ENCODE results near the gene CREB3.

The CREB3 gene

GRCh38 chr9:35711501-35712428, 20.7 kb upstream of the CREB3 start:
- DNase-seq = no peak
- Mint-ChIP-seq H3K4me3 (no peak overlapping the region), H3K4me1 (peaks cover 9 to 28% of the 10 kb centered on the region in 2 donors), H3K36me3 (peaks cover 79 to 85% of the 10 kb centered on the region in 2 donors), H3K9me3 (no peaks in the 10 kb centered on the region), H3K27me3 (no peaks in the 10 kb centered on the region), H3K27ac (peak overlapping the region; percentile 42)
- peak; percentile 41 to 56 for ATAC-seq (replicated peaks)

DNA sequence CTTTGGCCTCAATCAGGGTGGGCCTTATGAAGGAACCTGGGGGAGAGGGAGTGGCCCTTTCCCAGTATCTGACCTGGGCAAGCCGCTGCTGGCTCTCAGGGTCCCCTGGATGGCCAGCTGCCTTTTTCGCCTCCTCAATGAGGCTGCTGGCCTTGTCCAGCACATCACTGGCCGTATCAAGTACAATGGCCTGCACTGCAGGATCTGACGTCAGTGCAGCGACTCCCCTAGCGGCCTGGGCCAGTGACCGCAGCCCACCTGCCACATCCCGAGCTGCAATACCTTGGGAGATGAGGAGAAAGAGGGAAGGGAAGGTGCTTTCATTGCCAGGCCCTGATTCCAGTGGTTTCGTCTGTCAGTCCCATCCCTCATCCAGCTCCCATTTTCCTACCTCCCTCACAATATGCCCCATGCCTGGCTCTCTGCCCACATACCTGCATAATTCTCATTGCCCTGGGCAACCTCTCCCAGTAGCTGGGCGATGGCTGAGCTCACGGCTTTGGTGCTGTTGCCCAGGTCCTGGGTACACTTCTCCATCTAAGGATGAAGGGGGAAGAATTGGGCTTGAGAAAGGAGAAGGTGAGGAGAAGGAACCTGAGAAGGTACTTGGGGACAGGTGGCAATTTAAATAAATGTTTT, 19.6 kb upstream of the CREB3 start:
- no peaks in the 10 kb centered on the region for H3K27me3 Mint-ChIP-seq
- no peak for DNase-seq
- no peak for ATAC-seq (replicated peaks)
- no peak overlapping the region for H3K27ac Mint-ChIP-seq
- no peaks in the 10 kb centered on the region for H3K9me3 Mint-ChIP-seq
- no peak overlapping the region for H3K4me3 Mint-ChIP-seq
- peaks cover 75 to 85% of the 10 kb centered on the region in 2 donors for H3K36me3 Mint-ChIP-seq
- peaks cover 8 to 31% of the 10 kb centered on the region in 2 donors for H3K4me1 Mint-ChIP-seq

DNA sequence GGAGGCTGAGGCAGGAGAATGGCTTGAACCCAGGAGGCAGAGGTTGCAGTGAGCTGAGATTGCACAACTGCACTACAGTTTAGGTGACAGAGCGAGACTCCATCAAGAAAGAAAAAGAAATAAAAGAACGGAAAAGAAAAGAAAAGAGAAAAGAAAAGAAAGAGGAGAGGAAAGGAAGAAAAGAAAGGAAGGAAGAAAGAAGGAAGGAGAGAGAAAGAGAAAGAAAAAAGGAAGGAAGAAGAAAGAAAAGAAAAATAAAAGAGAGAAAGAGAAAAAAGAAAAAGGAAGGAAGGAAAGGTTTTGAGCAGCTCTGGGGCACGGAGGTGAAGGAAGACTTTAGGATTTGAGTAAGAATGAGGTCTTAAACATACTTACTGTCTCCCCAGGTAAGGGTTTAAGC, 18.9 kb upstream of the CREB3 start:
- DNase-seq = no peak
- H3K4me1 Mint-ChIP-seq = peaks cover 11 to 38% of the 10 kb centered on the region in 2 donors
- no peak for ATAC-seq (replicated peaks)
- peaks cover 77 to 85% of the 10 kb centered on the region in 2 donors for H3K36me3 Mint-ChIP-seq
- no peaks in the 10 kb centered on the region for H3K27me3 Mint-ChIP-seq
- peak overlapping the region; percentile 86 for H3K27ac Mint-ChIP-seq
- H3K9me3 Mint-ChIP-seq = no peaks in the 10 kb centered on the region
- H3K4me3 Mint-ChIP-seq = no peak overlapping the region

DNA sequence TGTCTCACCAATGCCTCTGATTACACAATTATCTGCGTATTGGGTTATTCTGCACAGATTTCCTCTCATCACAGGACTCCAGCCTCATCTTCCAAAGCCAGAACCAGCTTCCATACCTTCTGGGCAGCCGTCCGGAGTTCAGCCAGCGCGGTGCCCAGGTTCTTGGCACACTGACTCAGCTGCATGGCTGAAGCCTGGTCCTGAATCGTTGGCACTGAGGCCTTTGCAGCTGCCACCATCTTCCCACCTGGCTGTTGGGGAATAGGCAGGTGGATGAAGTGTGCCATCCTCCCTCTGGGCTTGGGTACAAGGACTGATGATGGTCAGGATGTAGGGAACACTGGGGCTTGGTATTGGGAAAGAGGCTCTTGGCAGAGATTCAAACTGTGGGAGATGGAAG, 18.3 kb upstream of the CREB3 start:
- DNase-seq = no peak
- H3K9me3 Mint-ChIP-seq = no peaks in the 10 kb centered on the region
- H3K4me1 Mint-ChIP-seq = peaks cover 14 to 44% of the 10 kb centered on the region in 2 donors
- H3K27me3 Mint-ChIP-seq = no peaks in the 10 kb centered on the region
- peak overlapping the region; percentile 27 for H3K27ac Mint-ChIP-seq
- H3K4me3 Mint-ChIP-seq = no peak overlapping the region
- H3K36me3 Mint-ChIP-seq = peaks cover 76 to 84% of the 10 kb centered on the region in 2 donors
- ATAC-seq (replicated peaks) = no peak

DNA sequence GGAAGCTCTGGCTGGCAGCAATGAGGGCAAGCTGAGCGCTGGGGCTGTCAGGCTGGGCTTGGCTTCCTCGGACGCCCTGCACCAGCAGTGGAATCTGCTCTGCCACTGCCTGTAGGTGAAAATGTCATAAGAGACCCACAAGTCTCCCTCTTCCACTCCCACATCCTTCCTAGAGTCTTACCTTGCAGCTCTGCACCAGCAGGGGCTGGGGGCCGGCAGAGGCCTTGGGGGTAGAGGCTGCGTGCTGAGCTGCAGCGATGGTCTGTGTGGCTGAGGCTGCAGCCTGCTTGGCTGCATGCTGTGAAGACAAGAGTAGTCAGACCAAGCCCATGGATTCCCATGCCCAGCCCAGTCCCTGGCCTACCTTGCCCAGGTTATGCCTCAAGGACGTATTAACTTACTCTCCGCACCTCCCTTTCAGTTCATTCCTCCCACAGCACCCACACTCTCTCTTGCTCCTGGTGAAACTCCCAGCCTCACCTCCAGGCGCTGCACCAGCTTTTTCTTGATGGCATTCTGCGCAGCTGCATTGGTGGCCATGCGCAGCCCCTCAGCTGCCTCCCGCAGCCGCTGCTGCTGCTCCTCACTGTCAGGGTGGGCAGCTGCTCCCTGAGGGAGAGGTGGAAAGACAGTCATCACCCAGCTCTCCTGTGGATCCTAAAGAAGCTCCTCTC, 17.8 kb upstream of the CREB3 start:
- peak overlapping the region; percentile 27 for H3K27ac Mint-ChIP-seq
- no peaks in the 10 kb centered on the region for H3K9me3 Mint-ChIP-seq
- no peaks in the 10 kb centered on the region for H3K27me3 Mint-ChIP-seq
- no peak for ATAC-seq (replicated peaks)
- DNase-seq = no peak
- no peak overlapping the region for H3K4me3 Mint-ChIP-seq
- peaks cover 76 to 86% of the 10 kb centered on the region in 2 donors for H3K36me3 Mint-ChIP-seq
- peaks cover 20 to 50% of the 10 kb centered on the region in 2 donors for H3K4me1 Mint-ChIP-seq

DNA sequence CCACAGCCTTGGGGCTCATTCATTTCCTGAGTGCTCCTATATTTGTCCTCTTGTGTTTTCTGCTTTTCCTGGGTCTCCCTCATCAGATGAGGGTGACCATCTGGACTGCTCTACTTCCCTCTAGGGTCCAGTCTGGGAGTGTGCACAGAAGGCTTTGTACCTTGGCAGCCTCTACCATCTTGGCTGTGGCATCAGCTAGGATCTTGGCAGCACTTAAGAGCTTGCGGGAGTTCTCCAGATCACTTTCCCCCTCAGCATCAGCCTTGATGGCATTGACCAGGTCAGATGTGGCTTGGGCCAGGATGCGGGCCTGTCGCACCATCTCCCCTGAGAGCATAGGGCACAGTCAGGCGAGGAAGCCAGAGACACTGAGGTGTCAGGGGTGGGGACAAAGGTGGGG, 16.2 kb upstream of the CREB3 start:
- Mint-ChIP-seq H3K27me3 (no peaks in the 10 kb centered on the region), H3K9me3 (no peaks in the 10 kb centered on the region), H3K27ac (no peak overlapping the region), H3K4me1 (peaks cover 26 to 57% of the 10 kb centered on the region in 2 donors), H3K36me3 (peaks cover 72 to 88% of the 10 kb centered on the region in 2 donors), H3K4me3 (no peak overlapping the region)
- ATAC-seq (replicated peaks) (no peak), DNase-seq (no peak)

- Mint-ChIP-seq H3K4me3 (no peak overlapping the region), H3K36me3 (peaks cover 72 to 89% of the 10 kb centered on the region in 2 donors), H3K27ac (peak overlapping the region; percentile 43), H3K27me3 (no peaks in the 10 kb centered on the region), H3K4me1 (peaks cover 31 to 47% of the 10 kb centered on the region in 2 donors), H3K9me3 (no peaks in the 10 kb centered on the region)
- DNase-seq (no peak), ATAC-seq (replicated peaks) (no peak)
Observed at GRCh38 chr9:35717132-35717870, 15.2 kb upstream of the CREB3 start.

GRCh38 chr9:35718721-35719511, 13.6 kb upstream of the CREB3 start:
- Mint-ChIP-seq H3K4me3 (peak overlapping the region in 1 of 2 donors; percentile 68), H3K27ac (peak overlapping the region; percentile 93), H3K36me3 (peaks cover 70 to 90% of the 10 kb centered on the region in 2 donors), H3K4me1 (peaks cover 24 to 40% of the 10 kb centered on the region in 2 donors), H3K27me3 (no peaks in the 10 kb centered on the region), H3K9me3 (no peaks in the 10 kb centered on the region)
- ATAC-seq (replicated peaks) = peak; percentile 99
- peak; percentile 79 for DNase-seq

- Mint-ChIP-seq H3K27me3 (no peaks in the 10 kb centered on the region), H3K4me1 (peaks cover 26 to 40% of the 10 kb centered on the region in 2 donors), H3K27ac (peak overlapping the region; percentile 93), H3K4me3 (no peak overlapping the region), H3K9me3 (no peaks in the 10 kb centered on the region), H3K36me3 (peaks cover 67 to 87% of the 10 kb centered on the region in 2 donors)
- no peak for ATAC-seq (replicated peaks)
- no peak for DNase-seq
Observed at GRCh38 chr9:35719546-35719945, 12.9 kb upstream of the CREB3 start.

- no peaks in the 10 kb centered on the region for H3K27me3 Mint-ChIP-seq
- ATAC-seq (replicated peaks) = no peak
- H3K9me3 Mint-ChIP-seq = no peaks in the 10 kb centered on the region
- H3K27ac Mint-ChIP-seq = no peak overlapping the region
- H3K36me3 Mint-ChIP-seq = peaks cover 49 to 72% of the 10 kb centered on the region in 2 donors
- DNase-seq = no peak
- no peak overlapping the region for H3K4me3 Mint-ChIP-seq
- H3K4me1 Mint-ChIP-seq = peaks cover 20 to 32% of the 10 kb centered on the region in 2 donors
Observed at GRCh38 chr9:35723426-35723825, 9.0 kb upstream of the CREB3 start.

- H3K27ac Mint-ChIP-seq = no peak overlapping the region
- no peak overlapping the region for H3K4me3 Mint-ChIP-seq
- H3K9me3 Mint-ChIP-seq = no peaks in the 10 kb centered on the region
- H3K27me3 Mint-ChIP-seq = no peaks in the 10 kb centered on the region
- peaks cover 45 to 69% of the 10 kb centered on the region in 2 donors for H3K36me3 Mint-ChIP-seq
- ATAC-seq (replicated peaks) (no peak), DNase-seq (no peak)
- peaks cover 15 to 31% of the 10 kb centered on the region in 2 donors for H3K4me1 Mint-ChIP-seq
Observed at GRCh38 chr9:35723908-35724307, 8.6 kb upstream of the CREB3 start.

GRCh38 chr9:35725362-35725761, 7.1 kb upstream of the CREB3 start:
- Mint-ChIP-seq H3K27me3 (no peaks in the 10 kb centered on the region), H3K9me3 (no peaks in the 10 kb centered on the region), H3K4me1 (peaks cover under 1 to 17% of the 10 kb centered on the region in 2 donors), H3K36me3 (peaks cover 39 to 54% of the 10 kb centered on the region in 2 donors), H3K27ac (no peak overlapping the region), H3K4me3 (no peak overlapping the region)
- ATAC-seq (replicated peaks) (no peak), DNase-seq (no peak)

DNA sequence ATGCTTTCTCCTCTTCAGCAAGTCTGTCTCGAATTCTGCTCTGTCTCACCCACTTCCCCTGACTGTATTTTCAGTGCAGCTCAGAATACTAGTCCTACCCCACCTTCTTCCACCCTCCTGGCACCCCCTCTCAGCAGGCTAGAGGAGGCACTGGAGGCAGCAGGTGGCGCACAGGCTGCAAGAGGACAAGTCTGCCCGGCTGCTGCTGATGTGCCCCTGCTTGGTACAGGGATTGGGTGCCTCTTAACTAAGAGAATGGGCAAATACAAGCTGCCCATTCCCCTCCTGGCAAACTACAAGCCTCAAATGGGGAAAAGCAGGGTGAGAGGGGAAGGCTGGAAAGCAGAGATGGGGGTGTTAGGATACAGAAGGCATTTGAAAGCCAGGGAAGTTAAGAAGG, 5.5 kb upstream of the CREB3 start:
- Mint-ChIP-seq H3K27ac (no peak overlapping the region), H3K27me3 (no peaks in the 10 kb centered on the region), H3K4me3 (peak overlapping the region in 1 of 2 donors; percentile 66), H3K36me3 (peaks cover 31 to 48% of the 10 kb centered on the region in 2 donors), H3K4me1 (peaks cover 0 to 18% of the 10 kb centered on the region in 2 donors), H3K9me3 (no peaks in the 10 kb centered on the region)
- ATAC-seq (replicated peaks) = peak; percentile 73 to 74
- DNase-seq = peak; percentile 44

Data from stimulated activated naive B cell treated with anti-CD40 and anti-IgM and Interleukin-4, amounts not matched to agents 10 μg/mL and 1 μg/mL and 100 μg/mL, for 72 hours (primary cell).